GM13977 (cell line): Measurements from ENCODE around the gene PALB2.

Experiments
- DNase-seq: peaks from one replicate; pipeline ENCODE4 v3.0.0; 2012; ENCODE audit warnings: low spot score
- CTCF ChIP-seq: IDR thresholded peaks from 2 replicates; pipeline ENCODE4 v1.5.1; 2012; ENCODE audit warnings: mild to moderate bottlenecking, control low read depth; ENCODE audit not compliant: insufficient read depth; ENCODE audit errors: extremely low read depth, missing control alignments
- in situ Hi-C: fragments of 300-500 bp; cut with MboI; formaldehyde crosslinking; loops from one replicate; pipeline ENCODE4 v1.12.0; 2022; ENCODE audit warnings: low sequenced_read_pairs, low pct_unique_long_range_greater_than_20kb, mixed read lengths, inconsistent platforms; ENCODE audit not compliant: unreplicated experiment

PALB2 gene

GRCh38 chr16:23668225-23668624 lies 27.1 kb upstream of the PALB2 start:
- in situ Hi-C loops: no loop called here
- no peak for DNase-seq
- no peak for TF ChIP-seq CTCF

GRCh38 chr16:23667355-23667659 lies 26.2 kb upstream of the PALB2 start:
- in situ Hi-C loops: no loop called here
- TF ChIP-seq CTCF: no peak

GRCh38 chr16:23666571-23667354 lies 25.7 kb upstream of the PALB2 start:
- in situ Hi-C loops: no loop called here
- no peak for DNase-seq
- no peak for TF ChIP-seq CTCF

More at GRCh38 chr16:23667355-23667659, 26.2 kb upstream of the PALB2 start:
- no peak for DNase-seq

GRCh38 chr16:23663918-23664317 lies 22.8 kb upstream of the PALB2 start:
- DNase-seq: no peak
- in situ Hi-C loops: no loop called here
- TF ChIP-seq CTCF: no peak

- no peak for DNase-seq
- in situ Hi-C loops: no loop called here
- TF ChIP-seq CTCF: no peak
These were observed 10.9 kb upstream of the PALB2 start for GRCh38 chr16:23651943-23652468.

GRCh38 chr16:23650674-23651416 lies 9.7 kb upstream of the PALB2 start:
- in situ Hi-C loops: no loop called here
- TF ChIP-seq CTCF: no peak
- DNase-seq: no peak
